Measurements from ENCODE around the gene AKT1S1.

- TF ChIP-seq POLR2A (IDR thresholded peaks at IDR 0.05; ENCODE audit: low read depth, low read length) = no peak
- TF ChIP-seq POLR2AphosphoS5 (IDR thresholded peaks at IDR 0.05; ENCODE audit: low read depth, low read length) = no peak
- TF ChIP-seq SPI1 (IDR thresholded peaks at IDR 0.05; ENCODE audit: low read depth, low read length) = no peak
Measured at GRCh38 chr19:49863254-49863934, 13.8 kb downstream of the AKT1S1 start.

All from GM12891 (cell line).